Astrocyte (in vitro differentiated cells and primary cell): ENCODE measurements around the gene TBRG4.

ENCODE experiments used
- CTCF ChIP-seq: IDR thresholded peaks from 2 replicates; pipeline ENCODE4 v1.5.1; 2011; ENCODE audit warnings: low read depth, mild to moderate bottlenecking, inconsistent platforms, low read length, moderate library complexity; ENCODE audit not compliant: insufficient read depth
- EZH2 ChIP-seq: IDR thresholded peaks from 2 replicates; pipeline ENCODE4 v1.6.1; 2012; ENCODE audit warnings: mild to moderate bottlenecking, low read length, inconsistent platforms; ENCODE audit not compliant: insufficient read depth

GRCh38 chr7:45060295-45060694 is 51.2 kb downstream of the TBRG4 start:
- TF ChIP-seq CTCF (no peak), EZH2 (no peak)
